Stimulated activated naive CD4-positive, alpha-beta T cell (primary cell): ENCODE data around the gene SAMD4A.
"Not testable (repeated sequence)": the region's sequence is repeated elsewhere in the genome, so short reads cannot be mapped to it uniquely, and the experiment has no call there.

ENCODE experiments used
- DNase-seq, 6 experiments: peaks; one replicate each; lab custom pipeline; 2025; lab: John Stamatoyannopoulos, UW

SAMD4A gene

DNA sequence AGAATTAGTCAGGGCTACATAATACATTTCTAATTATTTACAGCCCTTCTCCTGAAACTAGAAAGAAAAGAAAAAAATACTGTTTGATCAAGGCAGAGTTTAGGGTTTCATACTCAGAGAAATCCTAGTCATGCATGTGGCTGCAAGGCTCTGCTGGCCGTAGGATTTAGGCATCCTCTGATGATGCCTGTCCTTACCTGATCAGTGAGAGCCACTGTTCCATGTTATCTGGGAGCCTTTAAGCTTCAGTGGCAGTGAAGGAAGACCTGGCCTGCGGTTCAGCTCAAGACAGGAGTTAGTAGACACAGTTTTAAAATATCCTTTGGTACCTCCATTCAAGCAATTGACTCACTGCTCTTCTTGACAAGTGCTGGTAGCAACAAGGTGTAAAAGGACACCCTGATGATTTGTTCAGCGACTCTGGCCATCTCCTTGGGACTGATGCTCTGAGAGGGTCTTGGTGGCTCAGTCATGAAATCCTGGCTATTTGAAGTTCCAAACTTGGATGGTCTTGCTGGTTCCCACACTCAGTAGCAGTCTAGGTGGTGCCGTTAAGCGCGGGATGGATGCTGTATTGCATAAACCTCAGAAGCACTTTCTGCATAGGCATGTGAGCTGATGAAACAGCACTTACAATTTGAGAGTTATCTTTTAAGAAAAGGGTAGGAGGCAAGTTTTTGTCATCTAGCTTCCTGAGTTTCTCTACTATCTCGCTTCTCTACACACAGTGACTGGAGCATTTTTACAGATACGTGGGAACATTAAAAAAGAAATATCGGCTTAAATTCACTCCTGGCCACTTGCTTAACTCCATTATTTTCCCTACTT, 162.0 kb downstream of the SAMD4A start:
- DNase-seq: no peak

DNA sequence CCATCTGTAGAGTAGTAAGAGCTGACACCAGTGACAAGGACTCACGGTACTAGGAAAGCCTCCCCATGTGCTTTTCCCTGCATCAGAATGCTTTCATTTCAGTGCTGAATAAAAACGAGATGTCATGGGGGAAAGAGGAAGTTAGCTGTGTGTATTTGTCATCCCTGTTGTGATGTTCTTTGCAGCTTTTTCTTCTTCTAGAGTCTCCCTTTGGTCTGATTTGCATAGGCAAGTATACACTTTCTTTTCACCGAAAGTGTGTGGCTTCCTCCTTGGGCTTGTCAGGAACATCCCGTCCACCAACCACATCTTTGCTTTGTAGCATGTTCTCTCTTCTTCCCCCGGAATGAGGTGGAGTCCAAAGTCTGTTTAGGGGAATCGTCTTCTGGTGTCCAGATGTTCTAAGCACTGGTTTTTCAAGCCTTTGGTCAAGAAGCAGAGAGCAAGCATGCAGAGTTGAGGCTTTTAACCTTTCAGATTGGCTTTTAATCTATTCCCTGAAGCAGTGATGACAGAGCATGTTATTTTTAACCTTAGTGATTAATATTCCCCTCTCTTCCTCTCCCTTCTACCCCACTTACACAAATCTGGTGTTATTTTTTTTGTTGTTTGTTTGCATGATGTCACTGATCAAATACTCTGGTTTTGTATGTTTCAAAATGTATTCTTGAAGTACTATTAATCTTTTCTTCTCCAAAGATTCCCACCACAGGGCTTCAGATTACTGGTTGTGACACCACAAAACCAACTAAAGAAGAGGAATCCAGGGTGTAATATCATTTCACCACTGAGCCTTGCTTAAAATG, 163.4 kb downstream of the SAMD4A start:
- DNase-seq: peak in 1 of 6 experiments; percentile 12

DNA sequence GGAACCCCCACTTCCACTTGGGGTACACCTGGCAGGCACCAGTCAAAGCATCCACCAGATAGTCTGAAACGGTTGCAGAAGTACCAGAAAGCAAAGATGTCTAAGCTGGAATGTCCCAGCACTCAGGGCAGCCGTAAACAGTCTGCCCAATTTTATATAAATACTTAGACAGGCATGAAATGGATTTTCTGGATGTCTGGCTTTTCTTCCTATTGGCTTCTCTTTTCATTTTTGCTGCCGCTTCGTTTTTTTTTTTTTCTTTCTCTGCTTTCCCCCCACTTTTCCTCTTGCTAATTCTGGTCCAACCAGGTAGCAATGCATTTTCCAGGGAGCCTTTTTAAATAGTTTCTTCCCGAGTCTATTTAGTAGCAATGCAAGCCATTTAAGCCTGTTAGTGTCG, 168.0 kb downstream of the SAMD4A start:
- DNase-seq: no peak

DNA sequence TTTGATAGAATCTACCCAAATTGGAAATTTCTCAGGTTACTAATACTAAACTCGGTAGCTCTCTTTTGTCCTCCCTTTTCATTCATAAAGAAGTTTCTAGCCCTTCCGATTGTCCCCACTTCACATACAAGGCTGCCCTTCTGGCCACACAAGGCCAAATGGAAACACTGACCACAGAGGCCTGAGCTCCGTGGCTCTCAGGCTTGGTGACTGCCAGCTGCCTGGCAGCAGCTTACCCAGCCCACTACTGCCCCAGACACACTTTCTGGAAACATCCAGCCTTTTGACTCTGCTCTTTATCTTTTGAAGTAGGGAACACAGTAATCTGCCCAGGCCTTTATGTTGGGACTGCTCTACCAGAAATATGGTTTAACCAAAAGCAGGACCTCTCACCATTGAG, 168.5 kb downstream of the SAMD4A start:
- DNase-seq: no peak

DNA sequence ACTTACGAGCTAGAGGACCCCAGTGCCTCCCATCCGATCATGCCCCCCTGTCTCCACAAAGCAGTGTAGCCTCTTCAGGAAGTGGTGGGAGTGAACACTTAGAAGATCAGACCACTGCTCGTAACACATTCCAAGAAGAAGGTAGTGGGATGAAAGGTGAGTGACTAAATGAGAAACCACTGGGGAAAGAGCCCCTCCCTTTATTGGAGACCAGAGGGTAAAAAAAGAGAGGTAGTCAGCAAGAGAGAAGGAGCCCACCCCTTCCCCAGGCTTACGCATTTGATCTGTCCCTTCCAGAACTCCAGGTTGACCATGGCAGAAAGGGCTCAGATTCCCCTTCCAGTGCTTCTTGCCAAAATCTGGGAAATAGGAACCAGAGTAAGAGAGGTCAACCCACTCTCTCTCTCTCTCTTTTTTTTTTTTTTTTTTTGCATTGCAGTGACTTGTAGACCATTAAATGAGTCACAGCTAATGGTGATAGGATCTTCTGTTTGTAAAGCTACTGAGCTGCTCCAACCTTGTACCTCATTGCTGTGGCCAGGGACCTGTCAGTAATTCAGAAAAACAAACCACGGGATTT, 170.3 kb downstream of the SAMD4A start:
- no peak for DNase-seq

DNA sequence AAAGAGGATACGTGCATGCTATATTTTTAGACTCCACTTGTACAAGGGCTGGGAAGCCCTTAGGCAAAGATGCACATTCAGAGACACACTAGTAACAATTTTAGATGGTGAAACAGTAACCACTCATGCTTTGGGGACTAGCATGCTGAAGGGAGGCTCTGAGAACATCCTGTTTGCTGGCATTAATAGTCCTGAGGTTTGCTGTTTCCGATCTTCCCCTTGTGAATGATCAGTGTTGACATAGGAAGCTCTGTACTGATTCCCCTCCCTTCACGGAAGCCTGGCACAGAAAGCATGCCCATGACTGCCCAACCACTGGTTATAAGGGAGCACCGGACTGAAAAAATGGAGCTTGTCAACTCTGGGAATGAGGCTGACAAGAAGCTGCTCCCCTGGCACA, 171.1 kb downstream of the SAMD4A start:
- peak in 1 of 6 experiments; percentile 5 for DNase-seq

DNA sequence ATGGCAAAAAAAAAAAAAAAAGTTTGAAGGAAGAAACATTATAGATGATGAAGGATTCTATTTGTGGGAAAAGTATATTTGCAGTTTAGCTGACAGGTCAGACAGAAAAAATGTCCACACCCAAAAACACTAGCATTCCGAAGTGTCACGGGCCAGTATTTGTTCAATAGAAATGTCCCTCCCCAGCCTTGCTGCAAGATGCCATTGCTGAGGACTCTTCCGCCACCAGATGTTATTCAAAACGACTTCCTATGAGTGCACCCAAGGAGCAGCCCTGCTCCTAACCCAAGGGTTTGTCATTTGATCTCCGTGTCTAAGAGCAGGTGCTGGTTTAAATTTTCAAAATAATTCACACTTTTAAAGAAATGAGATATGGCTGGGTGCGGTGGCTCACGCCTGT, 172.6 kb downstream of the SAMD4A start:
- no peak for DNase-seq

DNA sequence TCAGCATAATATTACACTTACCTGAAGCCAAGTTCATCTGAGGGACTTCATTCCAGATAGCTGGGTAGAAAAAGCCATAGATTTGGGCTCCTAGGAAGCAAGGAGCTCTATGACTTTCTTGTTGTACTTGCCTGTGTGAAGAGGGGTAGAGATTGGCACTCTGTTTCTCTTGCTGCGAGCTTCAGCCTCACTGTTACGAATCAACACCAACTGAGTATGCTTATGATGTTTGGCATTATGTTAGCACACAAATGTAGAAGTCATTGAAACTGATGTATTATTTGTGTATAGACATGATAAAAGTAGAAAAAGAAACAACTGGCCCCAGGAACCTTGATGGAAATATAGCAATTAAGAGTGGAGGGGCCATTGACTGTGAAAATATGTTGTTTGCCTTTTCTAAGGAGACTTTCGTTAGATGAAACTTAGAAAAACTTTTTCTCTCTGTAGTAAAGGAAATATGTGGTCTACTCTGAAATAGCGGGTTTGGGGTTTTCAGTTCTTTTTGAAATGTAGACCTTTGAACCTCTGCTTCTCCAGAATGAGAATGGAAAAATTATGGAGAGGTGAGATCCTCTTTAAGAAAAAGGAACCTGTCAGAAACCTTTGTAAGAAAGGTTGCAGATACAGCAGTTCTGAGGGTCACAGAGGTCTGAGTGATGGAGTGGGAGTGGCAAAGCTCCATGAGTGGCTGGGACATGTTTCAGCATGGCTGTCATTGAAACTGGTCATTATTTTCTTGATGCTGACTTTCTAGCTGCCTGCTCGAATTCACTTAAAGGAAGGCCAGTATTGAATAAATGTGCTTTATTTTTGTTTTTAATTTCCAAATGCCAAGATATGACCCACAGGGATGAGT, 175.8 kb downstream of the SAMD4A start:
- DNase-seq: peak in 1 of 6 experiments; percentile 9

DNA sequence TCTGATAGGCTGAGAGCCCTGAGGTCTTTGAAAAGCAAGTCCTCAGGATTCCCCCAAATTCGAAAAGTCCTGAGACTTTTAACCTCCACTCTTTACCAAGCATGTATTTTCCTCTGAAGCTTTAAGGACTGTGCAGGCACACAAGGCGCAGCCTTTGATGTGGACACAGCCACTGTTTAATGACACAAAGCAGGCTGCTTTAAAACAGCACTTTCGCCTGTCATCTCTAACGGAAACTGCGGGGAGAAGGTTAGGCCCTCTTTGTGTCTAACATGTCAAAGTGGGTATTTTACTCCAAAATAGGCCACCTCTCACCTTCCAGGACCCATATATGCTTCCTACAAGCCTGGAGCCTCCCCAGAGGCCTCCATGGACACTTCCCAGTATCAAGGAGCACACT, 176.5 kb downstream of the SAMD4A start:
- DNase-seq: no peak

DNA sequence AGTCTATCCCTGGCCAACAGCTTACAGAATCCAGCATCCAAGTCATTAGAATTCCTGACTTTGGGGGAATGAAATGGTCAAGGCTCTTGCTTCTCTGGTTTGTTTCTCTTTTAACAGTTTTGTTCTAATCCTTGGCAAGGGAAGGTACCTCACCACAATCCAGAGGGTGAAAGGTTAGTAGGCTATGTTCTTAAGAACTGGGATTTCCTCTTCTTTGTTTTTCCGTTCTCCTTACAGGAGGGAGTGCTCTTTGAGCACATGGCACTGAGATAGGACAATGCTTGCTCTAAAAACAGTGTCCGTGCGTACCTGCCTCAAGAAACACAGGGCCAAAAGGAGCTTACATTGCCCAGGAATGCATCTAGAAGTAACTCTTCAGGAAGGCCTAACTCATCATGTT, 179.1 kb downstream of the SAMD4A start:
- DNase-seq: no peak

DNA sequence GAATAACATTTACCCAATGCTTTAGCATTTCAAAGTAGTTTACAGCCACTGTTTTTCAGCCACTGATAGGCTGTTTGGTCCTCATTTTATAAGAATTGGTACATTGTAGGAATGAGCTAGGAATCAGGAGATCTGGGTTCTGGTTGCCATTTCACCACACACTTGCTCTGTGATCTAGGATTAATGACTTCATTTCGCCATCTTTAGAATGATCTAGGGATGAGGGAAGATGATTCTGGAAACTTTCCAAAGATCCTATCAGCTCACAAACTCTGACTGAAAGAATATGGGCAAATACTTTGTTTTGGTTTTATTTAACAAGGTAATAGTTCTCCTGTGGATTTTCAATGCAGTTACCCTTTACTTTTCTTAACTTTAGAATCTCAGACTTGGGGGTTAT, 180.7 kb downstream of the SAMD4A start:
- no peak for DNase-seq

DNA sequence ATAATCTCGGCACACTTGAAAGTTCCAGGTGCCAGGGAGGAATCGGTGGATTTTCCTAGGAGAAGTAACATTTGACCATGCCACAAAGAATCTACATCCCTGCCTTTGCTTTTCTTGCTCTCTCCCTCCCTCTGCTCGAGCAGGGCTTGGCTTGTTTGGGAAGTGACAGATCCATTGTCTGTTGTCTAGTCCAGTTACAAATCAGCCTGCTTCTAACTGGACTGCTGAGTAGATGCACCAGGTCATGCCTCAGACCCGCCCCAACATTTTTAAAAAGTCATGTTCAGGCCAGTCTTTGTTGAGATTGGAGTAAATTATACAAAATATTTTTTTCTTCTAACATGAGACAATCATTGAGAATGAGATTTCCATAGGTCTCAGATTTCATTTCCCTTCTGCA, 182.3 kb downstream of the SAMD4A start:
- no peak for DNase-seq

DNA sequence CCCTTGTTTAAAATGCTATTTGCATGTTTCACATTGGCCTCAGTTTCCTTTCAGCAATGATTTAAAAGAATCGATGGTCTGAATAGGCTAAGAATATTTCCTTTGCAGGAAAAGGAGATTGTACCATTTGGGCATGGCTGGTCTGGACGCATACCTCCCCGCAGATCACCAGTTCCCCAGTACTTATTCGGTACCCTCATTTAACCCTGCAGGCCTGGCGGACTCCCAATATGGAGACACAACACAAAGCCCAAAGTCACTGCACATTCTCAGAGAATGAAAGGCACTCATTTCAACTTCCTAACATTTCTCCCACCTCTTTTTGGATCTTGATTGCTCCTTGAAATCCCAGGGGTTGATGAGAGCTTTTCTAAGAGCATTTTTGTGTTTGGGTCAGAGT, 182.8 kb downstream of the SAMD4A start:
- DNase-seq: no peak

DNA sequence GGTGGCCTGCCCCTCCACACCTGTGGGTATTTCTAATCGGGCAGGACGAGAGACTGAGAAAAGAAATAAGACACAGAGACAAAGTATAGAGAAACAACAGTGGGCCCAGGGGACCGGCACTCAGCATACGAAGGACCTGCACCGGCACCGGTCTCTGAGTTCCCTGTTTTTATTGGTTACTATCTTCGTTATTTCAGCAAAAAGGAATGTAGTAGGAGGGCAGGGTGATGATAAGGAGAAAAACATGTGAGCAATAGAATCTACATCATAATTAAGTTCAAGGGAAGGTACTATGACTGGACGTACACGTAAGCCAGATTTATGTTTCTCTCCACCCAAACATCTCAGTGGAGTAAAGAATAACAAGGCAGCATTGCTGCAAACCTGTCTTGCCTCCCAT, 185.7 kb downstream of the SAMD4A start:
- DNase-seq: not testable (repeated sequence)

DNA sequence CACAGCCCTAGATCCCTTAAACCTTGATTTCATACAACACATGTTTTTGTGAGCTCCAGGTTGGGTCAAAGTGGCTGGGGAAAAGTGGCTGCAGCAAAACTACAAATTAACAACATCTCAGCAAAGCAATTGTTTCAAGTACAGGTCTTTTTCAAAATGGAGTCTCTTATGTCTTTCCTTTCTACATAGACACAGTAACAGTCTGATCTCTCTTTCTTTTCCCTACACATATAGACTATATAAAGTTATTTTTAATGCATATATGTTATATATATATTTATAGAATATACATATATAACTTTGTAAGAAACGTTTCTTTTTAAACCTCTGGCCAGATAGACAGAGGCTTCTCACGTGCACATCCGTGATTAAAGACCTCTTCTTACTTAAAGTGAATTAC, 186.5 kb downstream of the SAMD4A start:
- not testable (repeated sequence) for DNase-seq

DNA sequence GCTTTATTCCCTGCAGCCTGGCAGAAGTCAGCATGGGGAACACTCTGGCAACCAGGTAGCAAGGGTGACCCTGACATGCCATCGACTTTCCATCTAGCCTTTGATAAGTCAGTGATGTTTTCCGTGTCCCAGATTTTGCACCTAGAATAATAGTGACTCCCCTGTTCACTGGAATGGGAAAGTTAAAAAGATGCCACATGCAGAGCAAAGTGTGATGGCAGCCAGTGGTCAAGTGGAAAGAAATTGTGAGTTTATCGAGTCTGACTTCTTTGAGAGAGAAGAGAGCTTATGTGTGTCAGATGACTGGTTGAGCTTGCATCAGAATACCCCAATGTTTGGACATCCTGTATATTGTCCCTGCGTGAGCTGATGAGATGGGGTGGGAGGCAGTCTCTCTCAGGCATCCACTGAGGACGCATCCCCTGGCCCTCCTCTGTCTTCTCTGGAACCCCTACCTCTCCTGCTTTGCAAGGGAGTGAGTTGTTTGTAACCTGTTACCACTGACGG, 187.2 kb downstream of the SAMD4A start:
- DNase-seq: no peak

DNA sequence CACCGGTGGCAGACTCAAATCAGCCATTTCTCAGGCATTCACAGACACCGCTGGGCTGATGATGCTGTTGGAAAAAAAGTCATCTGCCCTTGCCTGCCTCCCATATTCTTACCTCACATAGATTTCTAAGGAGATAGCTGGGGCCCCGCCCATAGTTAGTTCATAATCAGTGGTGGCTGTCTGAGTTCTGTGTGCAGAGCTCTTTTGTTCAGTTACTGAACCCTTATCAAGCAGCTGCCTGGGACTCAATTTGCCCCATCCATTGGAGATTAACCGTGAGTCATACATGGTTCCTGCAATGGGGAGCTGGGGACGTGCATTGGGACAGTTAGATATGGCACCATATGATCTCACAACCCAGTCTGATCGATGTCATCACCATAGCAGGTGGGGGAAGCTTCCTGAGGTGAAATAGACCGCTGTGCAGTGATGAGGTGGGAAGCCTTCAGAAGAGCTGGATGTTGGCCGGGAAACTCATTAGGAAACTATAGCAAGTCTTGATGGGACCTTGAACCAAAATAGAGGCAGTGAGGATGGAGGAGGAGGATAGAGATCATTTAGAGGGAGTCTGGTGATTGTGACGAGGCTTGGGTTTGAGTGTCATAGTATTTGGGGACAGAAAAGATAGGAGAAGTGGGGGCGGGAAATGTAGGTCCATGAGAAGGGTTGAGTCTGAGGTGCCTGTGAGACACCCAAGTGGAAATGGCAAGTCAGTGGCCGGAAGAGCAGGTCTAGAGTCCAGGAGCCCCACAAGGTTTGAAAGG, 187.9 kb downstream of the SAMD4A start:
- DNase-seq: no peak

DNA sequence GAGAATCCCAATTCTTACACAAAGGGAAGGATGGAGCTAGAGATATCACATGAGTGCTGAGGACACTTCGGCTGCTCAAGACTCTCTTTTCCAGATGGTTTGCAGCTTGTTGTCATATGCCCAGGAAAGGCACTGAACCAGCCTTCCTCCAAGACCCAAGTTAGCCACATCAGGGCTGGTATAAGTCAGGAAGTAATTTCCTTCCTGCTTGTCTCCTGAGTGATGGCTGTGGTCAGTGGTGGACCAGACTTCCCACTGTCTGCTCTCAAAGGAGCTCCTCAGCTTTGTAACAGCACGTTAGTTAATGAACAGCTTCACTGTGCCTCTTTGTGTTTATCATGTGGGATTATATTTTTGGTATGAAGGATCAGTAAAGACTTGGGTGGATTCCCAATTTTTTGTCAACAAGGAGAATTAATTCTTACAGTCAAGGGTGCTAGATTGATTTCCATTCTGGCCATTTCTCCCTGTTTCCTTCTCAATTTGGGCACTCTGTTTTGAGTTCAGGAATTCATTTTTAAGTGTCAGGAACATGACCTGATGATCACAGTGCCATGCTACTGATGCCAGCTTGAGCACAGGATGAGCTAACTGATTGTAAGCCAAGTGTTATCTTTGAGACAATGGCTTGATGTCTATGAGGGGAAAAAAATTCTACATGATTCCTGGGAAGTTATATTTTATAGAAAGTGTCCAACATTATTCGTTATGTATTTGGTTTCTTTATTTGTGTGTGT, 189.9 kb downstream of the SAMD4A start:
- no peak for DNase-seq

DNA sequence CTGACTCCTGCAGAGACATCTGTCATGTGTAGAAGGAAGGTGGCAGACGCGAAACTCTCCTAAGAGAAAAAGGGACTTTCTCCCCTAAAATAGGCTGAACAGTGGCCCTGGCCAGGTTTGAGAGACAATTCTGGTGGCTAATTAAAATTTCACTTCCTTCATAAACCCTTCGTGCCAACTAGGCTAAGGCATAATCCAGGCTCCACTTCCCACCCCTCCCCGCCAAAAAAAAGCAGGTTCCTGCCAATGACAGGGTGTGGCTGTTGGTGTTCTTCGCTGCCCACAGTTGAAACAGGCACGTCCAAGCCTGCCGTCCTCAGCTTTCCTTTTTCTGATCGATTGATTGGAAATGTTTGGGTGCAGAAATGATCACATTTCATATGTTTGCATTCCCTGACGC, 191.1 kb downstream of the SAMD4A start:
- DNase-seq: no peak

DNA sequence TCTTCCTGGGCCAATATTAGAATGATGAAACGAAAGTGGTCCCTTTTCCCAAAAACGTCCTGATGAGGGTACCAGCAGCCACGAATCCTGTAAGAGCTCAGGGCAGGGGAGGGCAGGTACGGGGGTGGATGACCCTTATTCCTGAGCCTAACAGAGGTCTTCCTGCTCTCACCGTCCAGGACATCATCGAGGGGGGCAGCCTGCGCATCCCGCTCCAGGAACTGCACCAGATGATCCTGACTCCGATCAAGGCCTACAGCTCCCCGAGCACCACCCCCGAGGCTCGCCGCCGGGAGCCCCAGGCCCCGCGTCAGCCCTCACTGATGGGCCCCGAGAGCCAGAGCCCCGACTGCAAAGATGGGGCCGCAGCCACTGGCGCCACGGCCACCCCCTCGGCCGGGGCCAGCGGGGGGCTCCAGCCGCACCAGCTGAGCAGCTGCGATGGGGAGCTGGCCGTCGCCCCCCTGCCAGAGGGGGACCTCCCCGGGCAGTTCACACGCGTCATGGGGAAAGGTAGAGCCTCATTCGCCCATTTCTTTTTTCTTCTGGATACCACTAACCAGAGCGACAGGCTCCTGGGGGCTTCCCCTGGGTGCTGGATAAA, 193.2 kb downstream of the SAMD4A start:
- no peak for DNase-seq
